Activated CD4-positive, alpha-beta T cell treated with anti-CD3 and anti-CD28 coated beads, Interleukin-2, amount 50 U/mL, for 24 hours (primary cell): ENCODE results near the gene G3BP2.
"Not testable (repeated sequence)": the region's sequence is repeated elsewhere in the genome, so short reads cannot be mapped to it uniquely, and the experiment has no call there.

Experiments
- DNase-seq, 2 donors: peaks; one replicate each; pipeline ENCODE4 v3.0.0-alpha.2; 2020; ENCODE audit warnings: low read depth in 1 of 2, low spot score in 1 of 2

The G3BP2 gene

GRCh38 chr4:75673027-75673958 is at the start of gene G3BP2:
Gene G3BP2 (minus strand): TSS chr4:75673411. CDS start chr4:75662025, 11,386 bp downstream.
- DNase-seq = peak; percentile 90 to 96

- DNase-seq = no peak
These were observed 49.2 kb upstream of the G3BP2 start for GRCh38 chr4:75722417-75722816.

GRCh38 chr4:75718529-75718928 is 45.3 kb upstream of the G3BP2 start:
- no peak for DNase-seq

DNA sequence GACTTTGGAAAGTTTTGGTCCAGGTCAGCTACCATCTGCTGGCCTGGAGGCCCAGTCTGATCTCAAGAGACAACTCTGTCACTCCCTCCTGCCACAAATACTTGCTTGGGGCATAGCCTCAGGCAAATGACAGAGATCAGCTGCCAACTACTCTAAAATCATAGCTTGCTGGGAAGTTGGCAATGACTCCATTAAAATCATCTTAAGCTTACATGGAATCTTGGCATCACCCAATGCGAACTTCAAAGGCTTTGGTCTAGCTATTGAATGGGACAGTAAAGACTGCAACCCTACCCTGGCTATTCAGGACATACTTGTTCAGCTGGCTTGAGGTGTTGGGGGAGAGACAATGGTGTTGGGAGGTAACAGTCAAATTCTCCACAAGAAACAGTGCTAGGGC is 44.2 kb upstream of the G3BP2 start:
- DNase-seq = no peak

DNA sequence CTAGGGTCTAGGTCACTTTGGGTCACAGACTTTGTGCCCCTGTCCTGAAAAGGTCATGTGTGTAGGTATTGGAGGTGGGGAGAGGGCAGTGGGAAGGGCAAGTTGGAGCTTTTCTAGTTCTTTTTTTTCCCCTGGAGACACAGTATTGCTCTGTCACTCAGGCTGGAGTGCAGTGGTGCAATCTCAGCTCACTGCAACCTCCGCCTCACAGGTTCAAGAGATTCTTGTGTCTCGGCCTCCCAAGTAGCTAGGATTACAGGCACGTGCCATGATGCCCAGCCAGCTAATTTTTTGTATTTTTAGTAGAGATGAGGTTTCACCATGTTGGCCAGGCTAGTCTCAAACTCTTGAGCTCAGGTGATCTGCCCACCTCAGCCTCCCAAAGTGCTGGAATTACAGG is 42.8 kb upstream of the G3BP2 start:
- DNase-seq = not testable (repeated sequence)

DNA sequence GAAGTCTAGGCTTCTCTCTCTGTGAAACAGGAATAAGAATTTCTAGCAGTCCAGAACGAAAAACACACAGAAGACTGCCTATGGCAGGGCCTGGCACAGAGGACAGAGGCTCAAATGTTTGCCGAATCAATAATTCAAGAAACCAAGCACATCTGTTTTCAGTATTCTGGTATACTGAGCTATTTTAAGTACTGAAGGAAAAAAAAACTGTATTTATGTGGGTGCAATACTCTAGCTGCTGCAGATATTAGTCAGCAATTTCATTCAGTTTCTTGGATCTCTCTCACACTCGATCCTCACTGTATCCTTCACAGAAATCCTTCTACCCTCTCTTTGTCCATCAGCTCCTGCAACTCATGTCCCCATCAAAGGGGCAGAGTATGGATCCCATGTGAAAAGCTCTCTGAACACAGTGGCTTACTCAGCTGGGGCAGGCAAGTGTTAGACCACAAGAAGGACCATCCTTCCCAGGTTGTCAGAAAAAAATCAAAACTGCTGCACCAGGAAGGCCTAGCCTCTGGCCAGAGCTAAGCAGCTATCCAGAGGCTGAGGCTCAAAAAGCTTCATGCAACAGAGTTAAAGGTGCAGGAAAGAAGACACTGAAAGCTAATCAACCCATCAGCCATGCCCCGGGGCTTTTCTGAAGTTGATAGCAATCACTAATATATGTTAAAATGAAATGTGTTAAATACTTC is 42.0 kb upstream of the G3BP2 start:
- no peak for DNase-seq

- DNase-seq = no peak
These were observed 41.5 kb upstream of the G3BP2 start for GRCh38 chr4:75714704-75715103.

DNA sequence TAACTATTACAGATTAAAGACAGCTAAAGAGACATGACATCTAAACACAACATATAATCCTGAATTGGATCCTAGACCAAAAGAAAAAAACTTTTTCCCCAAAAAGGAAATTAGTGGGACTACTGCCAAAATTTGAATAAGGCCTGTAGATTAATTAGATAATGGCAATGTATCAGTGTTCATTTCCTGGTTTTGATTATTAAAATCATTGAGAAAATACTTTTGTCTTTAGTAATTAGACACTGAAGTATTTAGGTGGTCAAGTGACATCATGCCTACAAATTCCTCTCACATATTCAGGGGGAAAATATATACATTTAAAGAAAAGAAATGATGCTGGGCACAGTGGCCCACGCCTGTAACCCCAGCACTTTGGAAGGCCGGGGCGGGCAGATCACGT is 40.8 kb upstream of the G3BP2 start:
- no peak for DNase-seq

DNA sequence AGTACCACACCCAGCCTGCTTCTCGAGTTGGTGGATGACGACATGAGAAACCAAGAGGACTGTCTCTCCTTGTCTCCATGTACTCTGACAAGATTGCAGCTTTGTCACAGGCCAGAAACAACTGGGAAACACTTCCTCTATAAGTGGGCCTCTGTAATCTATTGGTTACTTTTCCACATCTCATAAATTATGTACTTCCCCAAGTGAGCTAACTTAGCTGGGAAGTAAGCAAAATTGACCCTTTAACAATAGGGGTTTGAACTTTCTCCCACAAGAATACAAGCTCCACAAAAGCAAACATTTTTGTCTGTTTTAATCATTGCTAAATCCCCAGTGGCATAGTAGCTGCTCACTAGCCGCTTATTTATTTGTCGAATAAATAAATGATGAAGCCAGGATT is 37.0 kb upstream of the G3BP2 start:
- DNase-seq = no peak

- no peak for DNase-seq
These were observed 35.0 kb upstream of the G3BP2 start for GRCh38 chr4:75708218-75708691.

DNA sequence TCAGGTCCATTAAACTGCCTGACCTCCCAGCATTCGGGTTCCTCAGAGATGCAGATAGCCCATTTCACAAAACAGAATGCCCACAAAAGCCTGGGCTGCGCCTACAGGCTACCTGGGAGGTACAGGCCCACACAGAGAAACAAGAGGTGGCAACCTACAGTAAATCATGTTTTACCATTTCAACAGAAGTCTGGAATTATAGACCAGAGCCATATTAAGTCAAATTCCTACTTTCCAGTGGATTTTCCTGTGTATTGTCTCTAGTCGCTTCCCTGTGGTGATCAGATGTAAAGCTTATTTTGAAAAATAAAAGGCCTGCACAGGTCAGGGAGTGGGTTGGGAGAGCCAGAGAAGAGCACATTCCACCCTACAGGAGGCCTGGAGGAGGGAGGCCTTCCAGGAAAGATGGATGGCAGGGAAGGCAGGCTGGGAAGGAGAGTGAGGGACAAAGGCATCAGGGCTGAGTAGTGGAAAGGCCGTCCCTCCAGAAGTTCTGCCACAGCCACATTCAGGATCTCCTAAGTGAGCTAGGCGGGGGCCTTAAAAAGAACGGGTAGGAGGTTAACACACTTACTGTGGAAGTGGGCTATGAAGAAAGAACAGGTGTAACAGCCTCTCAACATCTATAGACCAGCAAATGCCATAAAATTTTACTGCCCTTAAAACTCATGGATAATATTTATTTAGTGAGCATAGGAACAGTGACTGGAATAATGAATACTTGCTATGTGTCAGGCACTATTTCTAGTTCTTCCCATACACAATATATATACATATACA is 32.2 kb upstream of the G3BP2 start:
- DNase-seq = no peak

DNA sequence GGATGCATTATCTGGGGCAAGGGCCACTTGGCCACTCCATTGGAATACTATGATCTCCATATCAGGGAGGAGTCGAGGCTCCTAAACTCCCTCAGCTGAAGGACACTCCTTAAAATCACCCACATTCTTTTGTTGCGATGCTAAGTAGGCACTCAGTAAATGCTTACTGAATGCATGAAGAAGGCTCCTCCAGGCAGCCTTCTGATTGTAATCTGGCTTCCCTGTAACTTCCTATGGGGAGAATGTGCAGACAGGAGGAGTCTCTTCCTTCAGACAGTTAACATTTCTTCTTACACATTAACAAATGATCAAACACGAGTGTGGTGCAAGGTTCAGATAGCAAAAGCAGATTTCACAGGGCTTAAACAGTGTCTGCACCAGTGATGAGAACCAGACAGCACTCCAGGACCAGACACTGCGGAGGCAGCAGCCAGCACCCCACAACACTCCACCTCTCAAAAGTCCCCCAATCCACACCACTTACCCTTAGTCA is 29.8 kb upstream of the G3BP2 start:
- DNase-seq = no peak

- no peak for DNase-seq
These were observed 26.1 kb upstream of the G3BP2 start for GRCh38 chr4:75699299-75699698.

GRCh38 chr4:75698963-75699228 is 25.7 kb upstream of the G3BP2 start:
- DNase-seq = no peak

- no peak for DNase-seq
These were observed 25.2 kb upstream of the G3BP2 start for GRCh38 chr4:75698162-75698962.

DNA sequence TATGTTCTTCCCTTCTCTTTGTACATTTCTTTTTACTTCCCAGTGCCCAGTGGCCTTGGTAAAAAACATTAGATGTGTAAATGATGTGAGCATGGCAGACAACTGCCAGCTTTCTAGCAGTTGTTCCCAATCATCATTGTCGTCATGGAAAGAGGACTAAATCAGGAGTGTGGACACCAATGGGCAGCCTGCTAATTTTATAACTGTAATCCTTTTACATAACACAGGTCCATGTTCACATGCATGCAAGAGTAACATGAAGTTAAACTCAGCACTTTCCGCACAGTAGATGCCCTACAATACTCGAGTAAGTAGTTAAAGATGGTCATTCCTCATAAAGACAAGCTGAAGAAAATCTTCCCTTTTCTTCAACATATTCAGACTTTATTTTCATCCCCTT is 23.4 kb upstream of the G3BP2 start:
- no peak for DNase-seq

DNA sequence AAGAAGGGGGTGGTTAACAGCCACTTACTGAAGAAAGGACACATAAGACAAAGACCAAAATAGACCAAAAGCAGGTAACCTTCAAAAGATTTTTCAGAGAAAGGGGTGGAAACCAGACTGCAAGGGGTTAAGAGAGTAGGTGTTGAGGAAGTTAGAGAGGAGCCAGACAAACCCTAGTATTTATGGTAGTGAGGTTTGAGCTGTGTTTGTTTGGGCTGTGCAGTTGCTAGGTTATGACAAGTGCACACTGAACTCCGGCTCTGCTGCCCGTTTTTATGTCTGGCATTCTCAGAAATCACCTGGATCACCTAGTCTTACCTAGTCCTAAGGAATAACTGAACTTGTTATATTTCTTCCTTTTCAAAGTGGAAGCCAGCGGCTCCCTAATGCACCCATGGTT is 22.9 kb upstream of the G3BP2 start:
- no peak for DNase-seq

- DNase-seq = not testable (repeated sequence)
These were observed 18.9 kb upstream of the G3BP2 start for GRCh38 chr4:75692066-75692465.

- DNase-seq = not testable (repeated sequence)
These were observed 13.9 kb upstream of the G3BP2 start for GRCh38 chr4:75687125-75687524.

DNA sequence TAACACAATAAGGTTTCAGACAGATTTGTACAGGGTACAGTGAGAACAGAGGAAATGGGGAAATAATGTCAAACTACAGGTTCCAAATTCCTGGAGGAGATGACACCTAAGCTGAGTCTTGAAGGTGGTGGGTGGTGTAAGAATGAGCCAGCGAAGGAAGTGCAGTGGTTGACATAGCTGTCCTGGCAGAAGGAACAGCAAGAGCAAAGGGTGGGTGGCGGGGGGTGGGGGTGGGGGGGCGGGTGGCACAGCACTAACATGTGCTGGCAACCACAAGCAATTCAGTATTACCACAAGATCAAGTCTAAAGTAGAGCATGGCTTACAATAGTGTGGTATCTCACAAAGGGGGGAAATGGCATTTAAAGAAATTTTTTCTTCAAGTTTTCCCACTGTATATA is 13.1 kb upstream of the G3BP2 start:
- DNase-seq = no peak
